CD4-positive, alpha-beta memory T cell (primary cell): ENCODE data around the gene USP17L11. TPM values are rescaled to one million over a fixed set of nuclear protein-coding genes. Genes with fewer than 3 reads are reported as not detected.
"Not testable (repeated sequence)": the region's sequence is repeated elsewhere in the genome, so short reads cannot be mapped to it uniquely, and the experiment has no call there.

Experiments used
- CTCF ChIA-PET: fragments of 350-600 bp; sonication (Branson Sonifier 250); formaldehyde crosslinking; loops from one replicate; lab custom pipeline; 2021; ENCODE audit warnings: inconsistent platforms; ENCODE audit not compliant: partially characterized antibody; lab: Charles Lee
- POLR2A ChIA-PET: fragments of 350-600 bp; sonication (Branson Sonifier 250); formaldehyde crosslinking; loops from one replicate; lab custom pipeline; 2021; ENCODE audit not compliant: partially characterized antibody; lab: Charles Lee
- DNase-seq, 5 donors: peaks; one replicate each; pipeline versions ENCODE4 v3.0.0 to v3.0.0-alpha.2; 2020 to 2022; ENCODE audit warnings: mixed read lengths in 1 of 5
- H3K27ac ChIP-seq: one replicate; pipeline ENCODE4 v1.7.0; 2013; ENCODE audit warnings: low read depth, low read length
- H3K27me3 ChIP-seq: 2 replicates; pipeline ENCODE4 v1.7.0; 2013; ENCODE audit warnings: mild to moderate bottlenecking, low read length, moderate library complexity; ENCODE audit not compliant: insufficient read depth
- H3K36me3 ChIP-seq: 2 replicates; pipeline ENCODE4 v1.7.0; 2013; ENCODE audit warnings: mild to moderate bottlenecking, low read length, moderate library complexity; ENCODE audit not compliant: insufficient read depth
- H3K4me1 ChIP-seq: 2 replicates; pipeline ENCODE4 v1.7.0; 2013; ENCODE audit warnings: mild to moderate bottlenecking, low read length, moderate library complexity; ENCODE audit not compliant: insufficient read depth
- H3K4me3 ChIP-seq, 2 donors: one replicate each; pipeline ENCODE4 v1.7.0; 2013; ENCODE audit warnings: low read length in 2 of 2, mild to moderate bottlenecking in 1 of 2
- H3K9me3 ChIP-seq, 2 donors: one replicate each; pipeline ENCODE4 v1.7.0; 2013; ENCODE audit warnings: low read length in 2 of 2, control low read depth in 1 of 2; ENCODE audit not compliant: control insufficient read depth in 1 of 2
- H3K27ac Mint-ChIP-seq, 7 donors: one replicate each; pipeline ENCODE4 v1.8.0; 2020 to 2021; ENCODE audit warnings: mixed read lengths in 7 of 7, mild to moderate bottlenecking in 6 of 7, inconsistent platforms in 3 of 7, moderate library complexity in 3 of 7
- H3K27me3 Mint-ChIP-seq, 2 donors: one replicate each; pipeline ENCODE4 v1.8.0; 2020 to 2021; ENCODE audit warnings: mixed read lengths in 2 of 2
- H3K36me3 Mint-ChIP-seq, 2 donors: one replicate each; pipeline ENCODE4 v1.8.0; 2020 to 2021; ENCODE audit warnings: mixed read lengths in 2 of 2, inconsistent platforms in 1 of 2, mild to moderate bottlenecking in 1 of 2
- H3K4me1 Mint-ChIP-seq, 4 donors: one replicate each; pipeline ENCODE4 v1.8.0; 2020 to 2021; ENCODE audit warnings: mixed read lengths in 4 of 4, mild to moderate bottlenecking in 1 of 4
- H3K4me3 Mint-ChIP-seq, 8 donors: one replicate each; pipeline ENCODE4 v1.8.0; 2020 to 2021; ENCODE audit warnings: mixed read lengths in 8 of 8, mild to moderate bottlenecking in 7 of 8, moderate library complexity in 6 of 8, inconsistent platforms in 3 of 8
- H3K9me3 Mint-ChIP-seq, 8 donors: one replicate each; pipeline ENCODE4 v1.8.0; 2020 to 2021; ENCODE audit warnings: mixed read lengths in 8 of 8, mild to moderate bottlenecking in 5 of 8, inconsistent platforms in 3 of 8, moderate library complexity in 1 of 8
- intact Hi-C: fragments of 100-400 bp; cut with micrococcal nuclease; formaldehyde crosslinking; loops from one replicate; pipeline ENCODE4 v1.15.1; 2023
- polyA plus RNA-seq, 2 donors: library from polyadenylated mRNA; unstranded; fragments of 300-500 nt; fragmentation: Illumina TruSeq; gene quantifications; one replicate each; pipeline ENCODE4 v1.2.3, GENCODE V29; 2021
- total RNA-seq, 2 experiments: library from RNA; stranded (reverse); gene quantifications; one replicate each; pipeline ENCODE4 v1.2.3, GENCODE V29; 2021

USP17L11 gene
- total and polyA plus RNA-seq, 4 experiments from 2014 or later: not detected

GRCh38 chr4:9262572-9262971 is 47.4 kb downstream of the USP17L11 start, which contains the start of gene USP17L21:
Gene USP17L21, plus strand, starts transcription at chr4:9262872. Its CDS starts 0 bp downstream, at chr4:9262872.
- intact Hi-C loops, H3K4me1 Mint-ChIP-seq, CTCF ChIA-PET, H3K4me1 ChIP-seq, H3K36me3 ChIP-seq, H3K4me3 Mint-ChIP-seq, H3K9me3 ChIP-seq, POLR2A ChIA-PET, H3K27me3 ChIP-seq, H3K27ac ChIP-seq, DNase-seq, H3K36me3 Mint-ChIP-seq, H3K27me3 Mint-ChIP-seq, H3K27ac Mint-ChIP-seq, H3K4me3 ChIP-seq, H3K9me3 Mint-ChIP-seq: not testable (repeated sequence)

Other genes starting within 250 kb of the USP17L11 start
- not detected for gene FAM90A26, start 45.0 kb upstream of the USP17L11 start, total RNA-seq
- not detected for gene FAM90A26, start 45.0 kb upstream of the USP17L11 start, polyA plus RNA-seq
- gene USP17L10, start 4.7 kb upstream of the USP17L11 start, total RNA-seq: not detected
- not detected for gene USP17L10, start 4.7 kb upstream of the USP17L11 start, polyA plus RNA-seq
- gene USP17L12, start 4.7 kb downstream of the USP17L11 start, total RNA-seq: not detected
- not detected for gene USP17L12, start 4.7 kb downstream of the USP17L11 start, polyA plus RNA-seq
- gene USP17L13, start 9.5 kb downstream of the USP17L11 start, total RNA-seq: not detected
- not detected for gene USP17L13, start 9.5 kb downstream of the USP17L11 start, polyA plus RNA-seq
- not detected for gene USP17L15, start 19.0 kb downstream of the USP17L11 start, total RNA-seq
- gene USP17L15, start 19.0 kb downstream of the USP17L11 start, polyA plus RNA-seq: not detected
- not detected for gene USP17L17, start 28.5 kb downstream of the USP17L11 start, total RNA-seq
- not detected for gene USP17L17, start 28.5 kb downstream of the USP17L11 start, polyA plus RNA-seq
- not detected for gene USP17L18, start 33.2 kb downstream of the USP17L11 start, total RNA-seq
- gene USP17L18, start 33.2 kb downstream of the USP17L11 start, polyA plus RNA-seq: not detected
- not detected for gene USP17L19, start 38.0 kb downstream of the USP17L11 start, total RNA-seq
- gene USP17L19, start 38.0 kb downstream of the USP17L11 start, polyA plus RNA-seq: not detected
- gene USP17L20, start 42.7 kb downstream of the USP17L11 start, total RNA-seq: not detected
- gene USP17L20, start 42.7 kb downstream of the USP17L11 start, polyA plus RNA-seq: not detected
- not detected for gene USP17L21, start 47.5 kb downstream of the USP17L11 start, total RNA-seq
- not detected for gene USP17L21, start 47.5 kb downstream of the USP17L11 start, polyA plus RNA-seq
- not detected for gene USP17L22, start 52.2 kb downstream of the USP17L11 start, total RNA-seq
- gene USP17L22, start 52.2 kb downstream of the USP17L11 start, polyA plus RNA-seq: not detected
- not detected for gene USP17L24, start 109.8 kb downstream of the USP17L11 start, total RNA-seq
- gene USP17L24, start 109.8 kb downstream of the USP17L11 start, polyA plus RNA-seq: not detected
- not detected for gene USP17L25, start 114.5 kb downstream of the USP17L11 start, total RNA-seq
- gene USP17L25, start 114.5 kb downstream of the USP17L11 start, polyA plus RNA-seq: not detected
- not detected for gene USP17L26, start 119.3 kb downstream of the USP17L11 start, total RNA-seq
- gene USP17L26, start 119.3 kb downstream of the USP17L11 start, polyA plus RNA-seq: not detected
- not detected for gene USP17L5, start 124.0 kb downstream of the USP17L11 start, total RNA-seq
- not detected for gene USP17L5, start 124.0 kb downstream of the USP17L11 start, polyA plus RNA-seq
- not detected for gene USP17L27, start 128.7 kb downstream of the USP17L11 start, total RNA-seq
- gene USP17L27, start 128.7 kb downstream of the USP17L11 start, polyA plus RNA-seq: not detected
- gene USP17L28, start 133.5 kb downstream of the USP17L11 start, total RNA-seq: not detected
- gene USP17L28, start 133.5 kb downstream of the USP17L11 start, polyA plus RNA-seq: not detected
- not detected for gene USP17L29, start 138.2 kb downstream of the USP17L11 start, total RNA-seq
- gene USP17L29, start 138.2 kb downstream of the USP17L11 start, polyA plus RNA-seq: not detected
- gene USP17L30, start 147.7 kb downstream of the USP17L11 start, total RNA-seq: not detected
- gene USP17L30, start 147.7 kb downstream of the USP17L11 start, polyA plus RNA-seq: not detected
- not detected for gene DEFB131A, start 229.0 kb downstream of the USP17L11 start, total RNA-seq
- gene DEFB131A, start 229.0 kb downstream of the USP17L11 start, polyA plus RNA-seq: not detected